ENCODE data around the gene CDADC1. TPM values are rescaled to one million over a fixed set of nuclear protein-coding genes. Genes with fewer than 3 reads are reported as not detected.

CDADC1 gene
- total RNA-seq, 1 donor = 3.8 TPM

Other genes with a start within 250 kb of the CDADC1 start
- gene MLNR, start 27.6 kb upstream of the CDADC1 start, total RNA-seq (ENCODE audit: low replicate concordance) = not detected in 2 replicates
- gene CAB39L, start 196.1 kb downstream of the CDADC1 start, total RNA-seq (ENCODE audit: low replicate concordance) = 19.9 and 23.3 TPM in 2 replicates
- gene SETDB2, start 196.3 kb downstream of the CDADC1 start, total RNA-seq (ENCODE audit: low replicate concordance) = 6.1 and 11.0 TPM in 2 replicates
- gene PHF11, start 248.0 kb downstream of the CDADC1 start, total RNA-seq (ENCODE audit: low replicate concordance) = 13.3 and 33.7 TPM in 2 replicates

Measured in fibroblast of the aortic adventitia (primary cell).